Uterus (tissue), 2 donors: Measurements from ENCODE around the gene COX7A1.

ENCODE experiments used
- CTCF ChIP-seq, 4 experiments: fragments of 200-600 bp in 2 of 4; fragments of 450-650 bp in 2 of 4; sonication (generic) in 2 of 4; IDR thresholded peaks; one replicate each; pipeline ENCODE4 v1.5.1; 2016 to 2019; ENCODE audit warnings: antibody characterized with exemption in 4 of 4, mild to moderate bottlenecking in 2 of 4, moderate library complexity in 1 of 4
- POLR2A ChIP-seq, 2 donors: fragments of 450-650 bp; IDR thresholded peaks; one replicate each; pipeline ENCODE4 v1.6.1; 2016; ENCODE audit warnings: antibody characterized with exemption in 2 of 2, mild to moderate bottlenecking in 1 of 2, moderate library complexity in 1 of 2

- TF ChIP-seq POLR2A (IDR thresholded peaks at IDR 0.05) (no peak), CTCF (IDR thresholded peaks at IDR 0.05) (no peak)
Observed at GRCh38 chr19:36196249-36196648, 44.0 kb upstream of the COX7A1 start.
